ENCODE measurements around the gene TIMM29. TPM values are rescaled to one million over a fixed set of nuclear protein-coding genes. Genes with fewer than 3 reads are reported as not detected.

The TIMM29 gene
- total RNA-seq, 1 experiment from 2014 or later = 30.4 TPM

DNA sequence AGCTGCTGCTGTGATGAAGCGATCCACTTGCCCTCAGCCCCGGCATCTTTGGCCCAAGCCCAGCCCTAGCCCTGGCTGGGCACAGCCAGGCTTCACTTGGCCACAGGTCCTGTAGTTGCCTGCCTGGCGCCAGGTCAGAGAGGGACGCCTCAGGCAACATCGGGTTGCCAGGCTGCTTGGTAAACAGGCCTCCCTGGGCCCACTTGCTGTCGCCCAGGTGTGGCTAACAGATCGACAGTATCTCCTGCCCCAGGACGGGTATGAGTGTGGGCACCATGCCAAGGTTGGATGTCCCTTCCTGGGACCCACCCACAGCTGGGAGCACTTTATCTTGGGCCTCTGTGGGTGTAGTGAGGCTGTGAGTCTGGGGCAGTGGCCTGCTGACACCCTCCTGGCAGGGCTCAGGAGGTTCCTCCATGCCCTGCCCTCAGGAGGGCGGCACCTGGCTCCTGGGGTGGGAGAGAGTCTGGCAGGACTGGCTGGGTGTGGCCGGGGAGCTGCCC is 29.4 kb upstream of the TIMM29 start:
- no TSS peak for BruUV-seq (replicated peaks)

DNA sequence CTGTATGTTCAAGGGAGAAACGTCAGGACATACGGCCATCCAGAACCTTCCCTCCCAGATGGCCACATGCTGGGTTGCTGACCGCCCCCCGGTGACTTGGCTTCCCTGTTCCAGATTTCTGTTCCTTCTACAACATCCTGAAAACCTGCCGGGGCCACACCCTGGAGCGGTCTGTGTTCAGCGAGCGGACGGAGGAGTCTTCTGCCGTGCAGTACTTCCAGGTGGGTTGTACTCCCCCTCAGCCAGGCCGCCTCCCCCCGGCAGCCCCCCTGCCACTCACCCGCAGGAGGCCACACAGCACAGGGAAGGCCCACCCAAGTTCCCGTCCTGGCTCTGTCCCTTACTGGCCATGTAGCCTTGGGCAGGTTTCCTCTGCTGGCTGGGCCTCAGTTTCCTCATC is 20.7 kb upstream of the TIMM29 start:
- Mint-ChIP-seq H3K27me3 (ENCODE audit: insufficient read depth, unreplicated experiment) (no peaks in the 10 kb centered on the region), H3K9me3 (ENCODE audit: unreplicated experiment) (no peaks in the 10 kb centered on the region), H3K4me1 (ENCODE audit: low read depth, unreplicated experiment) (no peaks in the 10 kb centered on the region), H3K36me3 (ENCODE audit: insufficient read depth, unreplicated experiment) (peaks cover 52% of the 10 kb centered on the region), H3K27ac (ENCODE audit: unreplicated experiment) (no peak overlapping the region), H3K4me3 (ENCODE audit: unreplicated experiment) (no peak overlapping the region)
- BruUV-seq (replicated peaks) = no TSS peak
- intact Hi-C loops (cut with micrococcal nuclease; ENCODE audit: unreplicated experiment) = no loop called here
- ChIA-PET POLR2A (no interaction called here), CTCF (no interaction called here)
- no peak for DNase-seq
- TF ChIP-seq, protein P1, sequence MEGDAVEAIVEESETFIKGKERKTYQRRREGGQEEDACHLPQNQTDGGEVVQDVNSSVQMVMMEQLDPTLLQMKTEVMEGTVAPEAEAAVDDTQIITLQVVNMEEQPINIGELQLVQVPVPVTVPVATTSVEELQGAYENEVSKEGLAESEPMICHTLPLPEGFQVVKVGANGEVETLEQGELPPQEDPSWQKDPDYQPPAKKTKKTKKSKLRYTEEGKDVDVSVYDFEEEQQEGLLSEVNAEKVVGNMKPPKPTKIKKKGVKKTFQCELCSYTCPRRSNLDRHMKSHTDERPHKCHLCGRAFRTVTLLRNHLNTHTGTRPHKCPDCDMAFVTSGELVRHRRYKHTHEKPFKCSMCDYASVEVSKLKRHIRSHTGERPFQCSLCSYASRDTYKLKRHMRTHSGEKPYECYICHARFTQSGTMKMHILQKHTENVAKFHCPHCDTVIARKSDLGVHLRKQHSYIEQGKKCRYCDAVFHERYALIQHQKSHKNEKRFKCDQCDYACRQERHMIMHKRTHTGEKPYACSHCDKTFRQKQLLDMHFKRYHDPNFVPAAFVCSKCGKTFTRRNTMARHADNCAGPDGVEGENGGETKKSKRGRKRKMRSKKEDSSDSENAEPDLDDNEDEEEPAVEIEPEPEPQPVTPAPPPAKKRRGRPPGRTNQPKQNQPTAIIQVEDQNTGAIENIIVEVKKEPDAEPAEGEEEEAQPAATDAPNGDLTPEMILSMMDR (IDR thresholded peaks at IDR 0.05; ENCODE audit: insufficient read depth in 1 of 2, low read depth in 1 of 2, low read length in 1 of 2, severe bottlenecking in 1 of 2, unreplicated experiment in 1 of 2) = no peak
- Histone ChIP-seq H3K4me3 (ENCODE audit: low read depth, low read length) (no peak overlapping the region), H3K9me3 (no peaks in the 10 kb centered on the region), H3K4me1 (no peaks in the 10 kb centered on the region), H3K36me3 (ENCODE audit: control insufficient read depth, insufficient read depth, low read length) (no peaks in the 10 kb centered on the region; the same call in 1 of the 2 replicates), H3K27me3 (replicated peaks; ENCODE audit: control insufficient read depth, insufficient read depth, low read length) (no peaks in the 10 kb centered on the region)

More for the DNA sequence above, 29.4 kb upstream of the TIMM29 start:
- Mint-ChIP-seq H3K36me3 (ENCODE audit: insufficient read depth, unreplicated experiment) (peaks cover 6% of the 10 kb centered on the region), H3K4me3 (ENCODE audit: unreplicated experiment) (no peak overlapping the region), H3K27me3 (ENCODE audit: insufficient read depth, unreplicated experiment) (no peaks in the 10 kb centered on the region), H3K9me3 (ENCODE audit: unreplicated experiment) (no peaks in the 10 kb centered on the region), H3K27ac (ENCODE audit: unreplicated experiment) (no peak overlapping the region), H3K4me1 (ENCODE audit: low read depth, unreplicated experiment) (no peaks in the 10 kb centered on the region)
- Histone ChIP-seq H3K36me3 (ENCODE audit: control insufficient read depth, insufficient read depth, low read length) (0 out of 2 replicates have a peak, but pooled peaks cover 1% of the 10 kb centered on the region), H3K27me3 (replicated peaks; ENCODE audit: control insufficient read depth, insufficient read depth, low read length) (no peaks in the 10 kb centered on the region), H3K9me3 (no peaks in the 10 kb centered on the region), H3K4me1 (no peaks in the 10 kb centered on the region), H3K4me3 (ENCODE audit: low read depth, low read length) (no peak overlapping the region)
- intact Hi-C loops (cut with micrococcal nuclease; ENCODE audit: unreplicated experiment) = no loop called here
- CTCF ChIA-PET = interaction anchor here (0.7 kb wide), 1 partner anchor 16 kb away, joined by 5 read pairs; no protein-coding TSS in a partner anchor
- POLR2A ChIA-PET = no interaction called here
- no peak for DNase-seq
- TF ChIP-seq, protein P1 (IDR thresholded peaks at IDR 0.05; ENCODE audit: insufficient read depth in 1 of 2, low read depth in 1 of 2, low read length in 1 of 2, severe bottlenecking in 1 of 2, unreplicated experiment in 1 of 2) = no peak

DNA sequence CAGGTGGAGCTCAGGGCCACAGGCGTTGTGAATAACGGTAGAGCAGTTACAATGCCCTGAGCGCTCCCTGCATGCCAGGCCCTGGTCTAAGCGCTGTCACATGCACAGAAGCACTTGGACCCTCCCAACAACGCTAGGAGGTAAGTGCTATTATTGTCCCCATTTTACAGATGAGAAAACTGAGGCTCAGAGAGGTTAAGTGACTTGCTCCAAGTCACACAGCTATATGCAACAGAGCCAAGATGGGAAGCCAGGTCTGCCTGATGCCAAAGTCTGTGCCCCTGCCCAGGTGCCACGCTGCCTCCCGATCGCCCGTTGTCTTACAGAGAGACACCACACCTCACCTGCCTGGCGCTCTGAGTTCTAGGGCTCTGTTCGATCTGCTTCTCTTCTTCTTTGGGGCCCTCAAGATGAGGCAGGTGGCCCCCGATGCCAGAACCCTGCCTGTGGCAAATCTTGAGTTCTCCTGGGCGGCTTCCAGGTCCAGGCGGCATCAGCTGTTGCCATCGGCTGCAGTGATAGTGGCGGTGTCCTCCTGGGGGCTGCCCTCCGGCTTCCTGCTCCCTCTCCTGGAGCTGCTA is 20.1 kb upstream of the TIMM29 start:
- Mint-ChIP-seq H3K36me3 (ENCODE audit: insufficient read depth, unreplicated experiment) (peaks cover 56% of the 10 kb centered on the region), H3K9me3 (ENCODE audit: unreplicated experiment) (no peaks in the 10 kb centered on the region), H3K4me3 (ENCODE audit: unreplicated experiment) (no peak overlapping the region), H3K4me1 (ENCODE audit: low read depth, unreplicated experiment) (no peaks in the 10 kb centered on the region), H3K27ac (ENCODE audit: unreplicated experiment) (no peak overlapping the region), H3K27me3 (ENCODE audit: insufficient read depth, unreplicated experiment) (no peaks in the 10 kb centered on the region)
- Histone ChIP-seq H3K4me3 (ENCODE audit: low read depth, low read length) (no peak overlapping the region), H3K9me3 (no peaks in the 10 kb centered on the region), H3K27me3 (replicated peaks; ENCODE audit: control insufficient read depth, insufficient read depth, low read length) (no peaks in the 10 kb centered on the region), H3K36me3 (ENCODE audit: control insufficient read depth, insufficient read depth, low read length) (no peaks in the 10 kb centered on the region; the same call in 1 of the 2 replicates), H3K4me1 (no peaks in the 10 kb centered on the region)
- POLR2A ChIA-PET = no interaction called here
- intact Hi-C loops (cut with micrococcal nuclease; ENCODE audit: unreplicated experiment) = no loop called here
- DNase-seq = no peak
- BruUV-seq (replicated peaks) = no TSS peak
- TF ChIP-seq, protein P1 (IDR thresholded peaks at IDR 0.05; ENCODE audit: insufficient read depth in 1 of 2, low read depth in 1 of 2, low read length in 1 of 2, severe bottlenecking in 1 of 2, unreplicated experiment in 1 of 2) = no peak
- CTCF ChIA-PET = no interaction called here
